AG10803 (cell line): ENCODE results near the gene TRIM39.

ENCODE experiments used
- DNase-seq: peaks from one replicate; pipeline ENCODE4 v3.0.0; 2010; ENCODE audit warnings: low read depth
- H3K4me3 ChIP-seq: 2 replicates; pipeline ENCODE4 v1.5.1; 2011; ENCODE audit warnings: mild to moderate bottlenecking, low read length, control low read depth
- TF ChIP-seq, protein P1 (sequence below): conservative IDR thresholded peaks from 2 replicates; pipeline ENCODE4 v1.5.1; 2011; ENCODE audit warnings: mild to moderate bottlenecking, low read length, control low read depth, inconsistent platforms

TRIM39 gene

GRCh38 chr6:30321692-30322388, 4.9 kb upstream of the TRIM39 start:
- no peak overlapping the region for H3K4me3 ChIP-seq
- peak; percentile 33 for DNase-seq
- TF ChIP-seq, protein P1, sequence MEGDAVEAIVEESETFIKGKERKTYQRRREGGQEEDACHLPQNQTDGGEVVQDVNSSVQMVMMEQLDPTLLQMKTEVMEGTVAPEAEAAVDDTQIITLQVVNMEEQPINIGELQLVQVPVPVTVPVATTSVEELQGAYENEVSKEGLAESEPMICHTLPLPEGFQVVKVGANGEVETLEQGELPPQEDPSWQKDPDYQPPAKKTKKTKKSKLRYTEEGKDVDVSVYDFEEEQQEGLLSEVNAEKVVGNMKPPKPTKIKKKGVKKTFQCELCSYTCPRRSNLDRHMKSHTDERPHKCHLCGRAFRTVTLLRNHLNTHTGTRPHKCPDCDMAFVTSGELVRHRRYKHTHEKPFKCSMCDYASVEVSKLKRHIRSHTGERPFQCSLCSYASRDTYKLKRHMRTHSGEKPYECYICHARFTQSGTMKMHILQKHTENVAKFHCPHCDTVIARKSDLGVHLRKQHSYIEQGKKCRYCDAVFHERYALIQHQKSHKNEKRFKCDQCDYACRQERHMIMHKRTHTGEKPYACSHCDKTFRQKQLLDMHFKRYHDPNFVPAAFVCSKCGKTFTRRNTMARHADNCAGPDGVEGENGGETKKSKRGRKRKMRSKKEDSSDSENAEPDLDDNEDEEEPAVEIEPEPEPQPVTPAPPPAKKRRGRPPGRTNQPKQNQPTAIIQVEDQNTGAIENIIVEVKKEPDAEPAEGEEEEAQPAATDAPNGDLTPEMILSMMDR = no peak

DNA sequence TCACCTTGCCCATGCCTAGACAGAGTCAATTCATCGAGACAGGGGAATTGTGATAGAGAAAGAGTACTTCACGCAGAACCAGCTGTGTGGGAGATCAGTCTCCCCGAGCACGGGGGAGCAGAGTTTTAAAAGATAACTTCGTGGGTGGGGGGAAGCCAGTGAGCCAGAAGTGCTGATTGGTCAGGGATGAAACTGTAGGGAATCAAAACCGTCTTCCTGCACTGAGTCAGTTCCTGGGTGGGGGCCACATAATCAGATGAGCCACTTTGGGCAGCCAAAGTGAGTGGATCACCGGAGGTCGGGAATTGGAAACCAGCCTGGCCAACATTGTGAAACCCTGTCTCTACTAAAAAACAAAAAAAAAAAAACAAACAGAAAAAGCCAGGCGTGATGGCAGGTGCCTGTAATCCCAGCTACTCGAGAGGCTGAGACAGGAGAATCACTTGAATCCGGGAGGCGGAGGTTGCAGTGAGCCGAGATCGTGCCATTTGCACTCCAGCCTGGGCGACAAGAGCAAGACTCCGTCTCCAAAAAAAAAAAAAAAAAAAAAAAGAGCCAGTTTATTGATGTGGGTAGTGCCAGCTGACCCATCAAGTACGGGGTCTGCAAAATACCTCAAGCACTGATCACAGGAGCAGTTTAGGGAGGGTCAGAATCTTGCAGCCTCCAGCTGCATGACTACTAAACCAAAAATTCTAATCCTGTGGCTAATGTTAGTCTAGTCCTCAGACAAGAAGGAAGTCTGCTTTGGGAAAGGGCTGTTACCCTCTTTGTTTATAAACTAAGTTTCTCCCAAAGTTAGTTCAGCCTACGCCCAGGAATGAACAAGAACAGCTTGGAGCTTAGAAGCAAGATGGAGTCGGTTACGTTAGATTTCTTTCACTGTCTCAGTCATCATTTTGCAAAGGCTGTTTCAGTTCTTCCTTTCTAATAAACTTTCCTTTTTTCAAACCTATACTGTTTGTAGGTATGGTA, 3.9 kb upstream of the TRIM39 start:
- no peak overlapping the region for H3K4me3 ChIP-seq

DNA sequence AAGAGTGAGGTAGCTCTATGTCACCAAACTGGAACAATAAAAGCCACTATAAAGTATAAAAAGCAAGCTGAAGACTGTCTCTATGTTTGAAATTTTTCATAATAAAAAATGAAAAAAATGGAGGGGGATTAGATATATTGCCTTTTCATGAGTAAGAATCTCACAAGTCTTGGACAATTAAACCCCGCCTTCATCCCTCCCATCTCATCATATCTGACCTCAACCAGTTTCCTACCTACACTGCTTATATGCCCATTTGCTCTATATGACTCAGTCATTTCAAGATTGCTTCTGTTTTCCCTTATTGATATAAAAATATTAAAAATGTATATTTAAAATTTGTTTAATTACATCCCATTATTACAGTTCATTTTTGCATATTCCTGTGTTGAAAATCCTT, 2.9 kb upstream of the TRIM39 start:
- no peak for DNase-seq
- TF ChIP-seq, protein P1 = no peak
- H3K4me3 ChIP-seq = no peak overlapping the region

More for the DNA sequence above, 3.9 kb upstream of the TRIM39 start:
- DNase-seq = peak; percentile 66
- TF ChIP-seq, protein P1 = no peak

DNA sequence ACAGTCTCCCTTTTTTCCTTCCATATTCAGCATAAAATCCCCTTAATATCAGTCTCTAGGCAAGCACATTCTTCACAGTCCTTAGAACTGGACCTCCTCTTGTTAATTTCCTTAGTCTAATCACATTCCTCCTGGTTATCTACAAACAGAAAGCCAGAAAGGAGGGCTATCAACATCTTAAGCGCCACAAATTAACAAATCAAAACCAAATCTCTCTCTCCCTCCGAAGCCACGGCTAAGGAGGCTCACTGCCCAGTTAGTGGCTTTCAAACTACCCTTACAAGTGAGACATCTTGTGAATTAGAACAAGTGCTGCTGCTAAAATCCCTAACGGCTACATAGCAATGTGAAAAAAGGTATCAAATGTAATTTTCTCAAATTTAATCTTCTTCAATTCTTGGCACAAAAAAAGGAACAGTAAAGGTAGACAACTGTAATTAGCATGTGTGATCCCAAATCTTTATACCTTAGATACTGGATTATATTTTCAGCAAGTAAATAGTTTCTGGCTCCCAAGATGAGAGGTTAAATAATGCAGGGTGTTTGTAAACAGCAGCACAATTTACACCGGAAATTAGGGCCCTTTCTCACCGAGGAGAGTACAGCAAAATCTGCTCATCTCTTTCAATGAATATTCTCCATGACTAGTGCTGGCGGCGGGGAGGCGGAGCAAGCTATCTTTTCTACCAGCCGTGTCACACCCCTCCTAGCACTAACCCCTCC, 1.4 kb upstream of the TRIM39 start:
- peak; percentile 40 for DNase-seq
- TF ChIP-seq, protein P1 = no peak

GRCh38 chr6:30325873-30326525, 728 bp upstream of the TRIM39 start:
- TF ChIP-seq, protein P1 = no peak
- DNase-seq = no peak
- H3K4me3 ChIP-seq = peak overlapping the region; percentile 97

More for the DNA sequence above, 1.4 kb upstream of the TRIM39 start:
- peak overlapping the region; percentile 97 for H3K4me3 ChIP-seq

- DNase-seq = no peak
- TF ChIP-seq, protein P1 = no peak
These were observed 562 bp downstream of the TRIM39 start for GRCh38 chr6:30327232-30327746.

More at GRCh38 chr6:30327232-30327746, 562 bp downstream of the TRIM39 start:
- H3K4me3 ChIP-seq = peak overlapping the region; percentile 97
